ENCODE results near the gene ADGRV1. TPM values are rescaled to one million over a fixed set of nuclear protein-coding genes. Genes with fewer than 3 reads are reported as not detected.

ADGRV1 gene
- total and polyA plus RNA-seq, 9 of the 15 experiments (the other 6 are each of a cell fraction or from before 2014, with no cell fraction given) = 21.7 to 156 (median 58.2) TPM

GRCh38 chr5:91158011-91158410 lies 599.4 kb downstream of the ADGRV1 start:
- Histone ChIP-seq H3K36me3 (ENCODE audit: control insufficient read depth, insufficient read depth, low read length) (peaks cover 10% of the 10 kb centered on the region; the same call in 1 of the 3 replicates), H3K4me2 (ENCODE audit: insufficient read depth, low read length) (no peak overlapping the region), H3K9ac (ENCODE audit: insufficient read depth in 1 of 2, low read depth in 2 of 2, low read length in 2 of 2) (no peak overlapping the region), H3K79me2 (ENCODE audit: control insufficient read depth, insufficient read depth, low read length) (no peaks in the 10 kb centered on the region), H2AFZ (ENCODE audit: low read depth, low read length) (no peak overlapping the region), H3K4me1 (replicated peaks in 1 of 2; ENCODE audit: control insufficient read depth in 2 of 2, insufficient read depth in 2 of 2, low read length in 2 of 2) (peaks cover 0 to 8% of the 10 kb centered on the region in 2 experiments; a peak in 3 of 5 replicates), H3K4me3 (no peak overlapping the region), H3K27ac (ENCODE audit: extremely low read depth, low read depth, low read length) (no peak overlapping the region), H3K27me3 (ENCODE audit: control insufficient read depth in 2 of 2, insufficient read depth in 2 of 2, low read length in 2 of 2) (no peaks in the 10 kb centered on the region), H3K9me3 (replicated peaks; ENCODE audit: control insufficient read depth, insufficient read depth, low read depth, low read length) (no peaks in the 10 kb centered on the region), H4K20me1 (replicated peaks; ENCODE audit: control insufficient read depth, insufficient read depth, low read length) (no peaks in the 10 kb centered on the region), H3K9me1 (ENCODE audit: control insufficient read depth, insufficient read depth, low read length) (no peaks in the 10 kb centered on the region)
- no TSS peak for BruUV-seq (replicated peaks)
- ATAC-seq (no peak), FAIRE-seq (no peak), DNase-seq (ENCODE audit: extremely low read depth in 1 of 4, low spot score in 3 of 4) (no peak)
- ChIA-PET POLR2A (interaction anchor here (0.7 kb wide), 1 partner anchor 30 kb away, joined by 3 read pairs; no protein-coding TSS in a partner anchor), CTCF (ENCODE audit: low intra/inter-chr PET ratio) (no interaction called here)
- TF ChIP-seq LCOR (CRISPR knock-in tag; IDR thresholded peaks at IDR 0.05) (no peak), LARP7 (IDR thresholded peaks at IDR 0.05) (no peak), KDM1A (IDR thresholded peaks at IDR 0.05) (no peak), TFAP4 (CRISPR knock-in tag; IDR thresholded peaks at IDR 0.05; ENCODE audit: borderline replicate concordance) (no peak), SNAPC5 (CRISPR knock-in tag; IDR thresholded peaks at IDR 0.05) (no peak), ASH1L (IDR thresholded peaks at IDR 0.05; ENCODE audit: borderline replicate concordance, low read depth, partially characterized antibody) (no peak), ZKSCAN3 (CRISPR knock-in tag; IDR thresholded peaks at IDR 0.05) (no peak), RAD21 (CRISPR knock-in tag; conservative IDR thresholded peaks at IDR 0.05 in 1 of 2, IDR thresholded peaks at IDR 0.05 in 1 of 2) (no peak), POLR3A (IDR thresholded peaks at IDR 0.05; ENCODE audit: borderline replicate concordance, extremely low read depth, insufficient read depth, insufficient read length) (no peak), HNRNPL (IDR thresholded peaks at IDR 0.05; ENCODE audit: low read depth, low read length) (no peak), SUPT5H (IDR thresholded peaks at IDR 0.05) (no peak), CHD4 (IDR thresholded peaks at IDR 0.05; ENCODE audit: insufficient read depth, insufficient replicate concordance, low read depth, low read length, poor library complexity, severe bottlenecking) (no peak), SAP30 (IDR thresholded peaks at IDR 0.05; ENCODE audit: borderline replicate concordance, insufficient read depth, low read depth, low read length, poor library complexity, severe bottlenecking) (no peak), RBM17 (IDR thresholded peaks at IDR 0.05; ENCODE audit: borderline replicate concordance, low read depth, low read length) (no peak), NELFE (IDR thresholded peaks at IDR 0.05; ENCODE audit: insufficient read depth, insufficient read length) (no peak), BACH1 (tag; IDR thresholded peaks at IDR 0.05) (no peak), HSF4 (CRISPR knock-in tag; IDR thresholded peaks at IDR 0.05; ENCODE audit: borderline replicate concordance) (no peak), GABPB2 (CRISPR knock-in tag; conservative IDR thresholded peaks at IDR 0.05) (no peak), ZNF431 (CRISPR knock-in tag; IDR thresholded peaks at IDR 0.05) (no peak), NFIC (IDR thresholded peaks at IDR 0.05) (no peak)
- in situ Hi-C loops (cut with MboI) = no loop called here
- WGBS (ENCODE audit: insufficient coverage, low coverage, missing lambda C conversion rate) = 78% methylated on average over 1 of the region's 1 CpG
- intact Hi-C loops (cut with micrococcal nuclease) = no loop called here

Data from K562 (cell line).